NCI-H748 (cell line): ENCODE data around the gene C16orf89.
A peak's percentile ranks its signal among the peaks of the same experiment; 100 is the strongest.
"Not testable (repeated sequence)": the region's sequence is repeated elsewhere in the genome, so short reads cannot be mapped to it uniquely, and the experiment has no call there.

Experiments
- DNase-seq: peaks from one replicate; lab custom pipeline; 2025; ENCODE audit not compliant: unreplicated experiment; lab: John Stamatoyannopoulos, UW

The C16orf89 gene

DNA sequence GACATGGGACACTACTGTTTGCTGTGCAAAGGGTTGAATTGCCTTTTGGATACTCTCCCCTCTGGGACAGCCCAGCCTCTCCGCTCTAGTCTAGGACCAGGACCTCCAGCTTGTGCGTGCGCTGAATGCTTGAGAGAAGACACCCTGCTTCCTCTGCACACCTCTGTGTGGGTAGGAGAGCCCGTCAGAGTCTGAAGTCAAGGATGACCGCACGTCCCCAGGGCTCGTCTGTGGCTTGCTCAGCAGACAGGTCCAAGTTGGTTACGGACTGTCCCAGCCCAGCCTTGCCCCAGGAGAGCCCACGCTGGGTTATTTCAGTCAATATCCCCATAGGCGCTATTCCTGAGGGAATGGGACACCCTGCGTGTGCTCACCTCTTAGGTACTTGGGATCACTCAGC, 3.7 kb downstream of the C16orf89 start:
- DNase-seq, result no peak

- DNase-seq, result no peak
Observed at GRCh38 chr16:5060073-5060641, 5.6 kb downstream of the C16orf89 start.

DNA sequence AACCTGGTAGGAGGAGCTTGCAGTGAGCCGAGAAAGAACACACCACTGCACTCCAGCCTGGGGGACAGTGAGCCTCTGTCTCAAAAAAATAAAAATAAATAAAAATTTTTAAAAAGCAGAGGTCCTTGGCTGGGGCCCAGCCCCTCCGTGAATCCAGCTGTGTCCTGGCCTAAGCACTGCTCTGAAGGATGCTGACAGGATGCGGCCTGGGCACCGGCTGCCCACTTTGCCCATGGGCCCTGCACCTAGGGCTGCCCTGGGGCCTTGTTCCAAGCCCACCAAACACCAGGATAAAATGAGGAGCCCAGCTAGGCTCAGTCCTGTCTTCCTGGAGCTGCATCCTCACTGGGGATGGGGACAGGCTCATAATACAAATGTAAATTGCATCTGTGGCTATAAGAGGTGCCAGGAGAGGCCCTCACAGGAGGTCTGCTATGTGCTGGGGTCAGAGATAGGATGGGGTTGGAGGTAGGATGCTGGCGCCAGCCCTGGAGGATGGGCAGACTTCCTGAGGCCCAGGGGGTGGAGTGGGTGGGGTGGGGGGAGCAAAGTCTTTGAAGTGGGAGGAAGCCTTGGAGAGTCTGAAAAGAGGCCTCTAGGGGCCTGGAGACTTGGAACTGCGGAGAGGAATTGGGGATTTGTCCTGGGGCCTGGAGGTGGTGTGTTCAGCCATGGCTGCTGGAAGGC, 6.2 kb downstream of the C16orf89 start:
- no peak for DNase-seq

DNA sequence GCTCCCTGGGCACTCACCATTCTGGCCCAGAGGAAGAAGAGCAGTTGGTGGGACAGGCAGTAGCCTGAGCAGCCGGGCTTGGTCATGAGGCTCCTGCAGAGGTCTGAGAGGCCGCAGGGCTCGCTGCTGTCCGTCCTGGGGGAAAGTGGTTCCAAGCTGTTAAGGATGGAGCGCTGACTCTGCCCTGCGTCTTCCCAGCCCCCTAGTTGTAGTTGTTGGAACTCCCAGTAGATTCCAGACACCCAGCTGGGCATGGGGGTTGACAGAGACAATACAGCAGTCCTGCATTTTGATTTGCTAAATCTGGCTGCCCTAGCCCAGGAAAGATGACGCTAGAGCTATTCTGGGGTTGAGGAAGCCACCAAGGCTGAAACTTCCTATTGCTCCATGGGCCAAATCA, 7.3 kb downstream of the C16orf89 start:
- no peak for DNase-seq

DNA sequence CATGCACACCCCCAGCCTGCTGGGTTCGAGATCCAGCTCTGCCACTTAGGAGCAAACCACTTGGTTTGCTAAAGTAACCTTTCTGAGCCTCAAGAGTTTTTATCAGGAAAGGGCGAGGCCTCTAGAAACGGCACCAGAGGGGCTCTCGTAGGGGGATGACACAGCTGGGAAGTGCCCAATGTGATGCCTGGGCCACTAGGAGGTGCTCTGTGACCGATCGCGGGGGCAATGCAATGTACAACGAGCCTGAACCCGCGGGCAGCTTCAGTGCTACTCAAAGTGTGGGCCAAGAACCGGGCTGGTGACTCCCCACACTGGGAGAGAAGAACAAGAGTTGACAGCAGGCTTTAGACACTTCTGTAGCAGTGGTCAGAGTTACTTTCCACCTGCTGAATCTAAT, 9.4 kb downstream of the C16orf89 start:
- peak; percentile 27 for DNase-seq

DNA sequence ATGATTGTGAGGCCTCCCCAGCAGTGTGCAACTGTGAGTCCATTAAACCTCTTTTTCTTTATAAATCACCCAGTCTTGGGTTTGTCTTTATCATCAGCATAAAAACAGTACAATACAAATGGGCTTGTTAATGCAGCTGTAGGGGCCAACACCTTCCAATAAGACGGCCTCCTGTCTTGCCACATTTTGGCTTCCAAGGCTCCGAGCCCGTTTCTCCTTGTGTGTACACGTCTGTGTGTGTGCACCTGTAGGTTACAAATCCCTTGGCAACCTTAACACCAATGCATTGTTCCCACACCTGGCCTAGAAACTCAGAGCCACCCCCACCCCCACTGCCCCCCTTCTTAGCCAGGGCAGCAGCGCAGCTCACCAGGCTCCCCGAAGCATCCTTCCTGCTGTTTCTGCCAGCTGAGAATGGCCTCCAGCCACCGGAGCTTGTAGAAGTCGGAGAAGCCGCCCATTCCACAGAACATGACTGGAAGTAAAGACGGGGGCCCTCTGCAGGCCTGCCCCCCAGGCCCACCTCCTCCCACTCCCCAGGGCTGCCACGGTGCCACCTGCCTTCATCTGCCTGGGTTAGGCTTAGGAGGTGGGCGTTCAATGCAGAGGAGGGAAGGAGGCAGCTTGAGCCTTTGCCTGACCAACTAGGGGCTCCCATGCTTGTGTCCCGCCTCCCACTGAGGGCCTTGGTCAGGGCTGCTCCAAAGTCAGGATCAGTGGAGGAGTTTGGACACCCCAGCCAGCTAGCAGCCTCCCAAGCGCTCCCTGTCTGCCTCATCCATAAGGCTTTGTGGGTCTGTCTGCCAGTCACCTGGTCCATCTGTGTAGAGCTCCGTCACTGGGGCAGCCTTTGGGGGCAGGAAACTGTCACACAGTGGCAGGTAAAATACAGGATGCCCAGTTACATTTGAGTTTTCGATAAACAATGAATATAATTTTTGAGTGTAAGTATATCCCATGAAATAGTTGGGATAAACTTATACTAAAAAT, 10.6 kb downstream of the C16orf89 start:
- DNase-seq, result no peak

DNA sequence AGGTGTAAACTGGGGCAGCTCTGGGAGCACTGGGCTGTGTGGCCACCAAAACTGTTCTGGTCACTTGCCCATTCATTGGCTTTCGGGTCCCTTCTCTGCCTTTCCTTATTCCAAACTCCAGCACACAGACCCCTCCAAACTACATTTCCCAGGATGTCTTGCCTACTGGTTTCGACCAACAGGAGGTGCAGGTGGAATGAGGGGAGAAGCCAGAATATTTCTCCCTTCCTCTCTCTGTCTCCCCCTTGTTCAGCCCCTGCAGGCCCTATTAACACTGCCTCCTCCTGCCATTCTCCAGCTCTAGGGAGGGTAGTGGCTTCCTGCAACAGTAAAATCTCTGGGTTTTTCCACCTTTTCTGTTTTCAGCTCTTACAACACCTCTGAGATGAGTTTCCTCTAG, 18.8 kb downstream of the C16orf89 start:
- DNase-seq, result no peak

- DNase-seq, result no peak
Observed at GRCh38 chr16:5045499-5046115, 20.1 kb downstream of the C16orf89 start.

- DNase-seq, result not testable (repeated sequence)
Observed at GRCh38 chr16:5044581-5044980, 21.2 kb downstream of the C16orf89 start.

- DNase-seq, result no peak
Observed at GRCh38 chr16:5044011-5044540, 21.7 kb downstream of the C16orf89 start.

DNA sequence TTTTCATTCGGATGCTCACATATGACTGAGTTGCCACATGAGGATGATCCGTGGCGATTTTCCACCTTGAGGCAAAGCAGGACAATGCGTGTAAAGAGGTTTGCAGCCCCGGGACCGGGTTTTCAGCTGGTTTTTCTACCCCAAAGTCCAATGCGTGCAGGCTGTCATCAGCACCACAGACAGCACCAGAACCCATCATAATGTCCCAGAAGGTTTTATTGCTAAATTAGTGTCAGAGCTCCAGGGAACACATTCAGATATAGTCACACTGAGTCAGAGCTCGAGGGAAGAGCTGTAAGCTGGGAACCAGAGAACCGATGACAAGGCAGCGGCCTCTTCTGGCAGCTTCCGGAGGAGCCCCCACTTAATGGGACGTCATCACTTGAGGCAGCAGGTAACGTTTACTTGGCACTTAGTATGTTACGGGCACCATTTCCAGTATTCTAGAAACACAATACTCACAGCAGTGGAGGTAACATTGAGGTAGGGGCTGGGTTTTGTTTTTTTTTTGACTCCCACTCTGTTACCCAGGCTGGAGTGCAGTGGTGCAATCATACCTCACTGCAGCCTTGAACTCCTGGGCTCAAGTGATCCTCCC, 23.1 kb downstream of the C16orf89 start:
- DNase-seq, result peak; percentile 31

GRCh38 chr16:5041600-5042133, 24.1 kb downstream of the C16orf89 start:
- DNase-seq, result no peak

GRCh38 chr16:5040451-5040850, 25.3 kb downstream of the C16orf89 start:
- DNase-seq, result no peak

DNA sequence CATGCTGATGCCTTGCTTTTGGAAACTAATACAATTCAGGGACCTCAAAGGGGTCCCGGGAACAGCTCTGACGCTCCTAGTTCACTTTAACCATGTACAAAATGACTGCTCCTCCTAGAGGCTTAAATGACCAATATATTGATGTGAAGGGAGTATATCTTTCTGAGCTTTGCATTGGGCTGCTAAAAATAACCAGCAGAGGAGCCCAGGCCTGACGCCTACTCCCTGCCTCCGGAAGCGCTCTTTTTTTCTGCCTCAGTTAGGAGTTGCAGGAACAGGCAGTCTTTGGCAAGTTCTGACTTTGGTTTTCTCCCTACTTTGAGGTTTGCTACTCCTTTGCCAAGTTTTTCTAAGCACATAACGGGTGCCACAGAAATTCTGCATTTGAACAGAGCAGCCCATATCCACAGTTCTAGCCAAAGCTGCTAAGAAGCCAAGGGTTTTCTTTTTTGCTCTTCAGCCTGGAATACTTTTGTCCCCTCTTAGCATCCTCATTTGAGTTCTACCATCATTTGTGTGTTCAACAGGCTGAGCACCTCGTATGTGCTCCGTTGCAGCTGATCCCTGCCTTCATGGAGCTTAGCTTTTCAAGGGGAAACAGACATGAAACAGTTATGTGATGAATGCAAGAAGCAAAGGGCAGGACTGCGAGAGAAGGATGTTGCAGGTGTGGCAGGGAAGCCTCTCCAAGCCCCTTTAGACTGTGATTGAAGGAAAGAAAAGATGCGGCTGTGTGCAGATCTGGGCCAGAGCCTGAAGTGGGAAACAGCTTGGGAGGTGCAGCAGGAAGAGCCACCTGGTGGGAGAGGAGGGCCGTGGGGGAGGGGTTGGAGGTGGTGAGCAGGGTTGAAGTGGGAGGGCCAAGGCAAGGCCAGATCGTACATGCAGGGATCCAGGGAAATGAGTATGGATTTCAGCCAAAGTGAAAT, 29.3 kb downstream of the C16orf89 start:
- DNase-seq, result no peak

DNA sequence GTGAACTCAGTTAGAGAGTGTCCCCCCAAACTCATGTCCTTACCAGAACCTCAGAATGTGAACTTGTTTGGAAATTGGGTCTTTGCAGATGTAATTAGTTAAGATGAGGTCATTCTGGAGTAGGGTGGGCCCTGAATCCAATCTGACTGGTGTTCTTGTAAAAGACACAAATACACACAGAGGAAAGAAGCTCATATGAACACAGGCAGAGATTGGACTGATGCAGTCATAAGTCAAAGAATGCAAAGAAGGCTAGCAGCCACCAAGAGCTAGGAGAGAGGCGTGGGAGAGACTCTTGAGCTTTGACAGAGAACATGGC, 29.9 kb downstream of the C16orf89 start:
- DNase-seq, result no peak

DNA sequence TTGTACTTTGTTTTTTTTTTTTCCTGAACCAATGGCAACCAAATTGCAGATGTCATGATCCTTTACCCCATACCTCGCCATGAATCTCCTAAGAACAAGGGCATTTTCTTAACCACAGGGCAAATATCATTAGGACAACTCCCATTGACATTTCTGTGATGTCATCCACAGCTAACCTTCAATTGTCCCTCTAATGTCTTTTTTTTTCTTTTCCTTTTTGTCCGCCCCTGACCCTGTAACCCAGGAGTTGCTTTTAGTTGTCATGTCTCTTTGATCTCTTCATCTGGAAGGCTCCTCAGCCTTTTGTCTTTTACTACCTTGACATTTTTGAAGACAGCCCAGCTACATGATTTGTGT, 31.6 kb downstream of the C16orf89 start:
- no peak for DNase-seq

DNA sequence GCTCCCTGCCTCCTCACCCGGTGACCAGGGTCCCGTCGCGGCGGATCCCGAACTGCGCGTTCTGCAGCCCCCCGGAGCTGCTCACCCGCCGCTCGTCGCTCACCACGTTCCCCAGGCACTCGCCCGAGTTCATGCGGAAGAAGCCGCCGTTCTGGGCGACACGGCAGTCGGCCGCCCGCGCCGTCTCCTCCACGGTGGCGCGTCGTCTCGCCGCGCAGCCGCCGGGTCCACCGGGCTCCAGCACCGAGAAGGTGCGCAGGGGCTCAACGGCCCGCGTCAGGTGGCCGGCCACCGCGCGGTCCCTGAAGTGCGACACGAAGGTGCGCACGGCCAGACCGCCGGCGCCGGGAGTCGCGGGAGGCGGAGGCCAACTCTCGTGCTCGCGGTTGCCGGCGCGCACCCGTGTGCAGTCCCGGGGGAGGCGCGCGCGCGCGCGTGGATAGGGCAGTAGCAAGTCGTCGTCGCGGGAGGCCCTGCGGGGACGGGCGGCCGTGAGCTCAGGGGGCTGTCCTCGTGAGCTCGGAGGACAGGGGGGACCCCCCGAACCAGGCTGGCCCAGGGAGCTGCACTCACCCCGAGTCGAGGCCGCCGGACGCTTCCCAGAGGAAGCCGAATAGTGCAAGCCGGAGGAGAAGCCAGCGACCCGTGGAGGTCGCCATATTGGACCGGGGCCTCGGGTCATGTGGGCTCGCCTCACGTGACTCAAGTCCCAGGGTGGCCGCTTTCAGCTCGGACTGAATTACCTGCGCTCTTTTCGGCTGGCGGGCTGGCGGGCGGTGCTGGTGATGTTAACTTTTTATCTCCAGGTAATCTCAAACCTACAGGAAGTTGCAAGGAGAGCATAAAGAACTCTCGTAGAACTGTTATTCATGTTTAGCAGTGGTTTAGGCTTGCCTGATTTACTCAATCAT, 32.2 kb downstream of the C16orf89 start, which contains the start of gene NAGPA:
Gene NAGPA, minus strand, starts transcription at position 680 of the 911 bp plus-strand sequence. Its CDS starts 21 bp downstream, at position 659.
- DNase-seq, result peak; percentile 75

GRCh38 chr16:5032748-5033167, 33.0 kb downstream of the C16orf89 start:
- DNase-seq, result no peak
